HepG2 (cell line): ENCODE measurements around the gene MAN1B1. TPM values are rescaled to one million over a fixed set of nuclear protein-coding genes. Genes with fewer than 3 reads are reported as not detected.
A peak's percentile ranks its signal among the peaks of the same experiment; 100 is the strongest.

Experiments used
- CEBPG ChIP-seq: IDR thresholded peaks from 2 replicates; pipeline ENCODE4 v1.6.1; 2016
- EEA1 ChIP-seq: sonication (generic); formaldehyde crosslinking; IDR thresholded peaks from 2 replicates; pipeline ENCODE4 v1.5.1; 2020; ENCODE audit warnings: mild to moderate bottlenecking, missing genetic modification reagents, borderline replicate concordance
- EP300 ChIP-seq, 3 experiments: sonication (generic) in 1 of 3; formaldehyde crosslinking in 1 of 3; IDR thresholded peaks; 2 replicates each; pipeline versions ENCODE4 v1.5.1 to v1.6.1; 2011 to 2020; ENCODE audit warnings: low read depth in 2 of 3, low read length in 2 of 3, borderline replicate concordance in 1 of 3, improper control_type of control experiment in 1 of 3, mild to moderate bottlenecking in 1 of 3, missing genetic modification reagents in 1 of 3, moderate library complexity in 1 of 3
- HNF4A ChIP-seq: sonication (generic); formaldehyde crosslinking; IDR thresholded peaks from 2 replicates; pipeline ENCODE4 v1.4.0; 2020; ENCODE audit warnings: missing genetic modification reagents
- XBP1 ChIP-seq: sonication (generic); formaldehyde crosslinking; IDR thresholded peaks from 2 replicates; pipeline ENCODE4 v1.5.0; 2020; ENCODE audit warnings: missing genetic modification reagents
- YEATS4 ChIP-seq: sonication (generic); formaldehyde crosslinking; IDR thresholded peaks from 2 replicates; pipeline ENCODE4 v1.4.0; 2020; ENCODE audit warnings: missing genetic modification reagents, borderline replicate concordance
- ZC3H13 ChIP-seq: sonication (generic); formaldehyde crosslinking; IDR thresholded peaks from 2 replicates; pipeline ENCODE4 v1.8.1; 2023; ENCODE audit warnings: mild to moderate bottlenecking, missing genetic modification reagents, moderate library complexity
- ZIK1 ChIP-seq: sonication (generic); formaldehyde crosslinking; IDR thresholded peaks from 2 replicates; pipeline ENCODE4 v1.5.0; 2020; ENCODE audit warnings: mild to moderate bottlenecking, low read depth, missing genetic modification reagents, borderline replicate concordance
- ZNF7 ChIP-seq: IDR thresholded peaks from 2 replicates; pipeline ENCODE4 v1.6.1; 2016; ENCODE audit warnings: missing biosample characterization, missing genetic modification reagents
- ZNF788 ChIP-seq: sonication (generic); formaldehyde crosslinking; IDR thresholded peaks from 2 replicates; pipeline ENCODE4 v1.5.0; 2020; ENCODE audit warnings: mild to moderate bottlenecking, missing genetic modification reagents, borderline replicate concordance
- polyA plus RNA-seq, 8 experiments: library from polyadenylated mRNA; depleted of rRNA in 3 of 8; stranded (reverse) in 7 of 8; unstranded in 1 of 8; fragments of >200 nt; fragmentation: Illumina TruSeq in 4 of 8; extraction: Trizol in 4 of 8; gene quantifications; 2 replicates each; pipeline versions ENCODE4 v1.2.1 to v1.2.3, GENCODE V29; 2011 to 2016; ENCODE audit warnings: low read depth in 4 of 8, missing spikeins in 1 of 8, mixed read lengths in 1 of 8; ENCODE audit not compliant: insufficient read depth in 1 of 8
- total RNA-seq, 5 experiments: library from RNA; depleted of rRNA; stranded (reverse); fragments of >200 nt; fragmentation: Illumina TruSeq; extraction: Trizol; gene quantifications; 2 replicates each; pipeline ENCODE4 v1.2.3, GENCODE V29; 2016; ENCODE audit warnings: low read depth in 1 of 5
- TF ChIP-seq, protein P1 (sequence below): sonication (generic); formaldehyde crosslinking; IDR thresholded peaks from 2 replicates; pipeline ENCODE4 v1.9.0; 2021; ENCODE audit warnings: missing genetic modification reagents, borderline replicate concordance
- TF ChIP-seq, protein P2 (sequence below): sonication (generic); formaldehyde crosslinking; IDR thresholded peaks from 2 replicates; pipeline ENCODE4 v1.4.0; 2020; ENCODE audit warnings: missing genetic modification reagents, borderline replicate concordance
- TF ChIP-seq, protein P3 (sequence below): IDR thresholded peaks from 2 replicates; pipeline ENCODE4 v1.6.1; 2018; ENCODE audit warnings: missing genetic modification reagents, mild to moderate bottlenecking, missing compliant biosample characterization
- TF ChIP-seq, protein P4 (sequence below): sonication (generic); formaldehyde crosslinking; IDR thresholded peaks from 2 replicates; pipeline ENCODE4 v1.4.0; 2020; ENCODE audit warnings: missing genetic modification reagents
- TF ChIP-seq, protein P5 (sequence below): sonication (generic); formaldehyde crosslinking; IDR thresholded peaks from 2 replicates; pipeline ENCODE4 v1.9.0; 2021; ENCODE audit warnings: missing genetic modification reagents, borderline replicate concordance

MAN1B1 gene
- total and polyA plus RNA-seq, 2 of the 13 experiments (the other 11 are each of a cell fraction or from before 2014, with no cell fraction given) = 48.9 to 59.5 TPM

DNA sequence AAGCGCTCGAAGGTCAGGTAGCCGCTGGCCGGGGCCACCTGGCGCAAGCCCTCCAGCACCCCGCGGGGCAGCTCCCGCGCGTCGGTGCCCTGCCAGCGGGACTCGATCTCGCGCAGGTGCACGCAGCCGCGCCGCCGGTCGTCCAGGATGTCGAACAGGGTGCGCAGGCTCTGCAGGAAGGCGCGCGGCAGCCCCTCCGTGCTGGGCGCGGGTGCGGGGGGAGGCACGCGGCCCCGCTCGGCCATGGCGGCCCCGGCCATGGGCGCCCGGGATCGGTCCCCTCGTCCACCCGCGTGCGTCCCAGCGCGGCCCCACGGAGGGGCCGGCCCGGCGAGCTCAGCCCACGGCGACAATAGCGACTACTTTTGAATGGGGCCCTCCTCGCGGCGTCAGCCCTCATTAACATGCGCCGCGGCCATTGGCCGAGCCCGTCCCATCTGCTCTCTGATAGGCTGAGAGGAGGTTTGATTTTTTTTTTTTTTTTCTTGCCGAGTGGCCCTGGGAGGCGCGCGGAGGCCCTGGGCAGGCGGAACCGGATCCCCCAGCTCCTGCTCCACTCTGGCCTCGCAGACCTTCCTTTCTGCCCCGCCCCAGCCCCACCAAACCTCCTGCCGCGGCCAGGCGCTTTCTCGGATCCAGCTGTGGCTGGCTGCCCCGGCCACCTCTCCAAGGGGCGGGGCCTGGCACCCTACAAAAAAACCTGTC lies 16.4 kb upstream of the MAN1B1 start, which contains the start of gene SAPCD2 (continued):
- TF ChIP-seq, protein P1, sequence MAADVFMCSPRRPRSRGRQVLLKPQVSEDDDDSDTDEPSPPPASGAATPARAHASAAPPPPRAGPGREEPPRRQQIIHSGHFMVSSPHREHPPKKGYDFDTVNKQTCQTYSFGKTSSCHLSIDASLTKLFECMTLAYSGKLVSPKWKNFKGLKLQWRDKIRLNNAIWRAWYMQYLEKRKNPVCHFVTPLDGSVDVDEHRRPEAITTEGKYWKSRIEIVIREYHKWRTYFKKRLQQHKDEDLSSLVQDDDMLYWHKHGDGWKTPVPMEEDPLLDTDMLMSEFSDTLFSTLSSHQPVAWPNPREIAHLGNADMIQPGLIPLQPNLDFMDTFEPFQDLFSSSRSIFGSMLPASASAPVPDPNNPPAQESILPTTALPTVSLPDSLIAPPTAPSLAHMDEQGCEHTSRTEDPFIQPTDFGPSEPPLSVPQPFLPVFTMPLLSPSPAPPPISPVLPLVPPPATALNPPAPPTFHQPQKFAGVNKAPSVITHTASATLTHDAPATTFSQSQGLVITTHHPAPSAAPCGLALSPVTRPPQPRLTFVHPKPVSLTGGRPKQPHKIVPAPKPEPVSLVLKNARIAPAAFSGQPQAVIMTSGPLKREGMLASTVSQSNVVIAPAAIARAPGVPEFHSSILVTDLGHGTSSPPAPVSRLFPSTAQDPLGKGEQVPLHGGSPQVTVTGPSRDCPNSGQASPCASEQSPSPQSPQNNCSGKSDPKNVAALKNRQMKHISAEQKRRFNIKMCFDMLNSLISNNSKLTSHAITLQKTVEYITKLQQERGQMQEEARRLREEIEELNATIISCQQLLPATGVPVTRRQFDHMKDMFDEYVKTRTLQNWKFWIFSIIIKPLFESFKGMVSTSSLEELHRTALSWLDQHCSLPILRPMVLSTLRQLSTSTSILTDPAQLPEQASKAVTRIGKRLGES (CRISPR knock-in tag) = no peak
- TF ChIP-seq HNF4A (no peak), ZIK1 (0 out of 2 replicates have a peak, but pooled peaks have one; percentile 38), ZC3H13 (CRISPR knock-in tag) (no peak), ZNF788 (CRISPR knock-in tag) (no peak), EEA1 (CRISPR knock-in tag) (no peak), CEBPG (CRISPR knock-in tag) (no peak), EP300 (IDR thresholded peaks at IDR 0.05; ENCODE audit: low read depth in 2 of 2, low read length in 2 of 2) (no peak), EP300 (CRISPR knock-in tag; IDR thresholded peaks at IDR 0.05; ENCODE audit: borderline replicate concordance) (no peak), YEATS4 (CRISPR knock-in tag) (no peak; the same call in 1 of the 2 replicates), ZNF7 (CRISPR knock-in tag) (no peak), XBP1 (CRISPR knock-in tag) (no peak)
- TF ChIP-seq, protein P2, sequence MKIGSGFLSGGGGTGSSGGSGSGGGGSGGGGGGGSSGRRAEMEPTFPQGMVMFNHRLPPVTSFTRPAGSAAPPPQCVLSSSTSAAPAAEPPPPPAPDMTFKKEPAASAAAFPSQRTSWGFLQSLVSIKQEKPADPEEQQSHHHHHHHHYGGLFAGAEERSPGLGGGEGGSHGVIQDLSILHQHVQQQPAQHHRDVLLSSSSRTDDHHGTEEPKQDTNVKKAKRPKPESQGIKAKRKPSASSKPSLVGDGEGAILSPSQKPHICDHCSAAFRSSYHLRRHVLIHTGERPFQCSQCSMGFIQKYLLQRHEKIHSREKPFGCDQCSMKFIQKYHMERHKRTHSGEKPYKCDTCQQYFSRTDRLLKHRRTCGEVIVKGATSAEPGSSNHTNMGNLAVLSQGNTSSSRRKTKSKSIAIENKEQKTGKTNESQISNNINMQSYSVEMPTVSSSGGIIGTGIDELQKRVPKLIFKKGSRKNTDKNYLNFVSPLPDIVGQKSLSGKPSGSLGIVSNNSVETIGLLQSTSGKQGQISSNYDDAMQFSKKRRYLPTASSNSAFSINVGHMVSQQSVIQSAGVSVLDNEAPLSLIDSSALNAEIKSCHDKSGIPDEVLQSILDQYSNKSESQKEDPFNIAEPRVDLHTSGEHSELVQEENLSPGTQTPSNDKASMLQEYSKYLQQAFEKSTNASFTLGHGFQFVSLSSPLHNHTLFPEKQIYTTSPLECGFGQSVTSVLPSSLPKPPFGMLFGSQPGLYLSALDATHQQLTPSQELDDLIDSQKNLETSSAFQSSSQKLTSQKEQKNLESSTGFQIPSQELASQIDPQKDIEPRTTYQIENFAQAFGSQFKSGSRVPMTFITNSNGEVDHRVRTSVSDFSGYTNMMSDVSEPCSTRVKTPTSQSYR (CRISPR knock-in tag) = no peak
- TF ChIP-seq, protein P3, sequence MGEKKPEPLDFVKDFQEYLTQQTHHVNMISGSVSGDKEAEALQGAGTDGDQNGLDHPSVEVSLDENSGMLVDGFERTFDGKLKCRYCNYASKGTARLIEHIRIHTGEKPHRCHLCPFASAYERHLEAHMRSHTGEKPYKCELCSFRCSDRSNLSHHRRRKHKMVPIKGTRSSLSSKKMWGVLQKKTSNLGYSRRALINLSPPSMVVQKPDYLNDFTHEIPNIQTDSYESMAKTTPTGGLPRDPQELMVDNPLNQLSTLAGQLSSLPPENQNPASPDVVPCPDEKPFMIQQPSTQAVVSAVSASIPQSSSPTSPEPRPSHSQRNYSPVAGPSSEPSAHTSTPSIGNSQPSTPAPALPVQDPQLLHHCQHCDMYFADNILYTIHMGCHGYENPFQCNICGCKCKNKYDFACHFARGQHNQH (CRISPR knock-in tag) = peak; percentile 51; the same call in 1 of the 2 replicates
- TF ChIP-seq, protein P4, sequence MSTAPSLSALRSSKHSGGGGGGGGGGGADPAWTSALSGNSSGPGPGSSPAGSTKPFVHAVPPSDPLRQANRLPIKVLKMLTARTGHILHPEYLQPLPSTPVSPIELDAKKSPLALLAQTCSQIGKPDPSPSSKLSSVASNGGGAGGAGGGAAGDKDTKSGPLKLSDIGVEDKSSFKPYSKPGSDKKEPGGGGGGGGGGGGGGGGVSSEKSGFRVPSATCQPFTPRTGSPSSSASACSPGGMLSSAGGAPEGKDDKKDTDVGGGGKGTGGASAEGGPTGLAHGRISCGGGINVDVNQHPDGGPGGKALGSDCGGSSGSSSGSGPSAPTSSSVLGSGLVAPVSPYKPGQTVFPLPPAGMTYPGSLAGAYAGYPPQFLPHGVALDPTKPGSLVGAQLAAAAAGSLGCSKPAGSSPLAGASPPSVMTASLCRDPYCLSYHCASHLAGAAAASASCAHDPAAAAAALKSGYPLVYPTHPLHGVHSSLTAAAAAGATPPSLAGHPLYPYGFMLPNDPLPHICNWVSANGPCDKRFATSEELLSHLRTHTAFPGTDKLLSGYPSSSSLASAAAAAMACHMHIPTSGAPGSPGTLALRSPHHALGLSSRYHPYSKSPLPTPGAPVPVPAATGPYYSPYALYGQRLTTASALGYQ (CRISPR knock-in tag) = no peak
- TF ChIP-seq, protein P5, sequence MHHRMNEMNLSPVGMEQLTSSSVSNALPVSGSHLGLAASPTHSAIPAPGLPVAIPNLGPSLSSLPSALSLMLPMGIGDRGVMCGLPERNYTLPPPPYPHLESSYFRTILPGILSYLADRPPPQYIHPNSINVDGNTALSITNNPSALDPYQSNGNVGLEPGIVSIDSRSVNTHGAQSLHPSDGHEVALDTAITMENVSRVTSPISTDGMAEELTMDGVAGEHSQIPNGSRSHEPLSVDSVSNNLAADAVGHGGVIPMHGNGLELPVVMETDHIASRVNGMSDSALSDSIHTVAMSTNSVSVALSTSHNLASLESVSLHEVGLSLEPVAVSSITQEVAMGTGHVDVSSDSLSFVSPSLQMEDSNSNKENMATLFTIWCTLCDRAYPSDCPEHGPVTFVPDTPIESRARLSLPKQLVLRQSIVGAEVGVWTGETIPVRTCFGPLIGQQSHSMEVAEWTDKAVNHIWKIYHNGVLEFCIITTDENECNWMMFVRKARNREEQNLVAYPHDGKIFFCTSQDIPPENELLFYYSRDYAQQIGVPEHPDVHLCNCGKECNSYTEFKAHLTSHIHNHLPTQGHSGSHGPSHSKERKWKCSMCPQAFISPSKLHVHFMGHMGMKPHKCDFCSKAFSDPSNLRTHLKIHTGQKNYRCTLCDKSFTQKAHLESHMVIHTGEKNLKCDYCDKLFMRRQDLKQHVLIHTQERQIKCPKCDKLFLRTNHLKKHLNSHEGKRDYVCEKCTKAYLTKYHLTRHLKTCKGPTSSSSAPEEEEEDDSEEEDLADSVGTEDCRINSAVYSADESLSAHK (CRISPR knock-in tag) = no peak
